Mucosa of descending colon (tissue), 3 donors: ENCODE data around the gene MYO18B. TPM values are rescaled to one million over a fixed set of nuclear protein-coding genes. Genes with fewer than 3 reads are reported as not detected.

Experiments
- ATAC-seq: fragments of 200-7000 bp; cut with Tn5 transposase; one replicate; pipeline ENCODE4 v1.9.1; 2020; ENCODE audit warnings: mild to moderate bottlenecking, moderate library complexity
- DNase-seq, 3 donors: peaks; one replicate each; pipeline ENCODE4 v3.0.0-alpha.2; 2020
- H3K36me3 ChIP-seq: fragments of 200-600 bp; one replicate; pipeline ENCODE4 v1.8.0; 2021; ENCODE audit warnings: low read depth, mild to moderate bottlenecking
- H3K4me1 ChIP-seq: fragments of 200-600 bp; one replicate; pipeline ENCODE4 v1.8.0; 2021; ENCODE audit warnings: low read depth, mild to moderate bottlenecking
- H3K4me3 ChIP-seq: fragments of 200-600 bp; one replicate; pipeline ENCODE4 v1.8.0; 2021; ENCODE audit warnings: mild to moderate bottlenecking
- H3K9me3 ChIP-seq: fragments of 200-600 bp; one replicate; pipeline ENCODE4 v1.8.0; 2021; ENCODE audit warnings: mild to moderate bottlenecking
- intact Hi-C, 2 donors: fragments of 100-400 bp; cut with DNase I in 1 of 2; cut with micrococcal nuclease in 1 of 2; formaldehyde crosslinking; loops; one replicate each; pipeline versions ENCODE4 v1.11.0 to v1.11.1; 2022; cut with DNase I, micrococcal nuclease
- total RNA-seq, 3 donors: library from RNA; stranded (reverse); fragmentation: NEBNext Ultra II Directional in 2 of 3; extraction: Animal tissue kit (Norgen Biotek cat#: 25700) in 2 of 3; gene quantifications; one replicate each; pipeline versions ENCODE4 v1.2.1 to v1.2.4, GENCODE V29; 2021 to 2023
- TF ChIP-seq, protein P1 (sequence below): fragments of 200-600 bp; IDR thresholded peaks from one replicate; pipeline ENCODE4 v1.8.0; 2022; ENCODE audit warnings: antibody characterized with exemption, mild to moderate bottlenecking
- donor health status: DM: no; HTN: no; CAD: no; lungs with moderate emphysema.
- donor health status: DM: no; HTN: no; CAD: no.
- donor health status: DM: no; HTN: yes; CAD: no.

Gene MYO18B
- total RNA-seq, 3 donors from 2014 or later = 0.03 to 0.17 (median 0.12) TPM

GRCh38 chr22:26055693-26056092, 313.7 kb downstream of the MYO18B start:
- H3K4me3 ChIP-seq = no peak overlapping the region
- DNase-seq = no peak
- no peaks in the 10 kb centered on the region for H3K36me3 ChIP-seq
- TF ChIP-seq, protein P1, sequence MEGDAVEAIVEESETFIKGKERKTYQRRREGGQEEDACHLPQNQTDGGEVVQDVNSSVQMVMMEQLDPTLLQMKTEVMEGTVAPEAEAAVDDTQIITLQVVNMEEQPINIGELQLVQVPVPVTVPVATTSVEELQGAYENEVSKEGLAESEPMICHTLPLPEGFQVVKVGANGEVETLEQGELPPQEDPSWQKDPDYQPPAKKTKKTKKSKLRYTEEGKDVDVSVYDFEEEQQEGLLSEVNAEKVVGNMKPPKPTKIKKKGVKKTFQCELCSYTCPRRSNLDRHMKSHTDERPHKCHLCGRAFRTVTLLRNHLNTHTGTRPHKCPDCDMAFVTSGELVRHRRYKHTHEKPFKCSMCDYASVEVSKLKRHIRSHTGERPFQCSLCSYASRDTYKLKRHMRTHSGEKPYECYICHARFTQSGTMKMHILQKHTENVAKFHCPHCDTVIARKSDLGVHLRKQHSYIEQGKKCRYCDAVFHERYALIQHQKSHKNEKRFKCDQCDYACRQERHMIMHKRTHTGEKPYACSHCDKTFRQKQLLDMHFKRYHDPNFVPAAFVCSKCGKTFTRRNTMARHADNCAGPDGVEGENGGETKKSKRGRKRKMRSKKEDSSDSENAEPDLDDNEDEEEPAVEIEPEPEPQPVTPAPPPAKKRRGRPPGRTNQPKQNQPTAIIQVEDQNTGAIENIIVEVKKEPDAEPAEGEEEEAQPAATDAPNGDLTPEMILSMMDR = no peak
- ATAC-seq = no peak
- H3K4me1 ChIP-seq = no peaks in the 10 kb centered on the region
- H3K9me3 ChIP-seq = no peaks in the 10 kb centered on the region
- intact Hi-C loops = no loop called here

GRCh38 chr22:26056455-26057200, 314.6 kb downstream of the MYO18B start:
- H3K9me3 ChIP-seq = no peaks in the 10 kb centered on the region
- DNase-seq (no peak), ATAC-seq (no peak)
- intact Hi-C loops = no loop called here
- H3K4me3 ChIP-seq = no peak overlapping the region
- H3K4me1 ChIP-seq = no peaks in the 10 kb centered on the region
- TF ChIP-seq, protein P1 = no peak
- H3K36me3 ChIP-seq = no peaks in the 10 kb centered on the region

- DNase-seq = no peak
- no peak for ATAC-seq
- intact Hi-C loops = no loop called here
- no peak overlapping the region for H3K4me3 ChIP-seq
- TF ChIP-seq, protein P1 = no peak
- no peaks in the 10 kb centered on the region for H3K4me1 ChIP-seq
- no peaks in the 10 kb centered on the region for H3K36me3 ChIP-seq
- H3K9me3 ChIP-seq = no peaks in the 10 kb centered on the region
These were observed 315.7 kb downstream of the MYO18B start for GRCh38 chr22:26057731-26058130.

DNA sequence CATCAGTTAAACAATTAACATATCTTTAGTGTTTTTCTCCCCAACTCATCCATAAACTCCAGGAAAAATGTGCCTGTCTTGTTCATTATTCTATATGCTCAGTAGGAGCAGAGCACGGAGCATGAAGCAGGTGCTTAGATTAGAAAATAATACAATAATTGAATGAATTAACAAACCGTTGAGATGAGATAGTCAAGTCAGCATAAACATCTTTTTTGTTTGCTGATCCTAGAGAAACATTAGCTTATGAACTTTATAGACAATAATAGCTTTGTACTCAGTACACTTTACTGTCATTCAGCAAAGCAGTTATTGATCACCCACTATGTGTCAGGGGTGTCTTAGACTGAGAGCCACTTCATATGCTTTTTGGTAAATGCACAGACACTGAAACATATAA, 322.1 kb downstream of the MYO18B start:
- Histone ChIP-seq H3K4me1 (no peaks in the 10 kb centered on the region), H3K36me3 (no peaks in the 10 kb centered on the region), H3K4me3 (no peak overlapping the region), H3K9me3 (no peaks in the 10 kb centered on the region)
- ATAC-seq (no peak), DNase-seq (no peak)
- intact Hi-C loops = no loop called here
- TF ChIP-seq, protein P1 = no peak

DNA sequence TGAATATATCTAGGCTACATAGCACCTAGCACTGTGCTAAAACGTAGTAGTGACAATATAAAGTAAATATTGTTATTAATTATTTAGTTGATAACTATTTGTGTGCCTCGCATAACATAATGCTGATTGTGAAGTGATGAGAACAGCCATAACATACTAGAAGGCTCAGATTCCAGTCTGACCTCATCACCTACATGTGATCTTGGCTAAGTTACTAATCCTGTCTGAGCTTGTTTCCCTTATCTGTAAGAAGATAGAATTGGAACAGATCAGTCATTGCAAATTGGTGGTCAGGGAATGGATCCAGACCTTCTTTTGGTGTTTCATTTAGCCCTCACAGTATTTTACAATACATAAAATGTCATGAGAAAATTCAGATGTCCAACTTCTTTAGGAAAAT, 323.9 kb downstream of the MYO18B start:
- ATAC-seq (no peak), DNase-seq (no peak)
- H3K36me3 ChIP-seq = no peaks in the 10 kb centered on the region
- TF ChIP-seq, protein P1 = no peak
- H3K9me3 ChIP-seq = no peaks in the 10 kb centered on the region
- H3K4me1 ChIP-seq = no peaks in the 10 kb centered on the region
- no peak overlapping the region for H3K4me3 ChIP-seq
- intact Hi-C loops = no loop called here
